CD8-positive, alpha-beta memory T cell (primary cell): ENCODE measurements around the gene ANO6. TPM values are rescaled to one million over a fixed set of nuclear protein-coding genes. Genes with fewer than 3 reads are reported as not detected.
"Not testable (repeated sequence)": the region's sequence is repeated elsewhere in the genome, so short reads cannot be mapped to it uniquely, and the experiment has no call there.

Experiments used
- CTCF ChIA-PET: fragments of 350-600 bp; sonication (Branson Sonifier 250); formaldehyde crosslinking; loops from one replicate; lab custom pipeline; 2021; ENCODE audit warnings: antibody characterized with exemption; lab: Charles Lee
- POLR2A ChIA-PET: fragments of 350-600 bp; sonication (Branson Sonifier 250); formaldehyde crosslinking; loops from one replicate; lab custom pipeline; 2021; ENCODE audit warnings: antibody characterized with exemption; lab: Charles Lee
- DNase-seq, 5 donors: peaks; one replicate each; pipeline versions ENCODE4 v3.0.0 to v3.0.0-alpha.2; 2020 to 2022; ENCODE audit warnings: mixed read lengths in 1 of 5
- H3K27ac ChIP-seq: one replicate; pipeline ENCODE4 v1.7.0; 2013; ENCODE audit warnings: low read depth, mild to moderate bottlenecking, low read length, moderate library complexity
- H3K27me3 ChIP-seq: 2 replicates; pipeline ENCODE4 v1.7.0; 2013; ENCODE audit warnings: low read length, mild to moderate bottlenecking; ENCODE audit not compliant: insufficient read depth, poor library complexity, severe bottlenecking
- H3K36me3 ChIP-seq: 2 replicates; pipeline ENCODE4 v1.7.0; 2013; ENCODE audit warnings: mild to moderate bottlenecking, low read length, moderate library complexity; ENCODE audit not compliant: insufficient read depth
- H3K4me1 ChIP-seq: 2 replicates; pipeline ENCODE4 v1.7.0; 2013; ENCODE audit warnings: mild to moderate bottlenecking, low read length, moderate library complexity; ENCODE audit not compliant: insufficient read depth
- H3K4me3 ChIP-seq: 2 replicates; pipeline ENCODE4 v1.7.0; 2013; ENCODE audit warnings: mild to moderate bottlenecking, low read length
- H3K9me3 ChIP-seq: 2 replicates; pipeline ENCODE4 v1.7.0; 2013; ENCODE audit warnings: mild to moderate bottlenecking, low read length
- H3K27ac Mint-ChIP-seq, 8 donors: one replicate each; pipeline ENCODE4 v1.8.0; 2020 to 2021; ENCODE audit warnings: mixed read lengths in 8 of 8, mild to moderate bottlenecking in 6 of 8, inconsistent platforms in 3 of 8, moderate library complexity in 3 of 8
- H3K27me3 Mint-ChIP-seq, 2 donors: one replicate each; pipeline ENCODE4 v1.8.0; 2020 to 2021; ENCODE audit warnings: mixed read lengths in 2 of 2, mild to moderate bottlenecking in 1 of 2, moderate library complexity in 1 of 2
- H3K36me3 Mint-ChIP-seq, 3 donors: one replicate each; pipeline ENCODE4 v1.8.0; 2020 to 2021; ENCODE audit warnings: mixed read lengths in 3 of 3, inconsistent platforms in 1 of 3, mild to moderate bottlenecking in 1 of 3
- H3K4me1 Mint-ChIP-seq, 3 donors: one replicate each; pipeline ENCODE4 v1.8.0; 2020 to 2021; ENCODE audit warnings: mixed read lengths in 3 of 3, inconsistent platforms in 1 of 3, mild to moderate bottlenecking in 1 of 3
- H3K4me3 Mint-ChIP-seq, 7 donors: one replicate each; pipeline ENCODE4 v1.8.0; 2020 to 2021; ENCODE audit warnings: mixed read lengths in 7 of 7, mild to moderate bottlenecking in 6 of 7, moderate library complexity in 4 of 7, inconsistent platforms in 2 of 7
- H3K9me3 Mint-ChIP-seq, 5 donors: one replicate each; pipeline ENCODE4 v1.8.0; 2020 to 2022; ENCODE audit warnings: mixed read lengths in 5 of 5, mild to moderate bottlenecking in 3 of 5, moderate library complexity in 2 of 5, inconsistent platforms in 1 of 5
- polyA plus RNA-seq: library from polyadenylated mRNA; unstranded; fragments of 300-500 nt; fragmentation: Illumina TruSeq; gene quantifications from one replicate; pipeline ENCODE4 v1.2.3, GENCODE V29; 2021
- total RNA-seq, 2 experiments: library from RNA; stranded (reverse); gene quantifications; one replicate each; pipeline ENCODE4 v1.2.3, GENCODE V29; 2021

ANO6 gene, protein sequence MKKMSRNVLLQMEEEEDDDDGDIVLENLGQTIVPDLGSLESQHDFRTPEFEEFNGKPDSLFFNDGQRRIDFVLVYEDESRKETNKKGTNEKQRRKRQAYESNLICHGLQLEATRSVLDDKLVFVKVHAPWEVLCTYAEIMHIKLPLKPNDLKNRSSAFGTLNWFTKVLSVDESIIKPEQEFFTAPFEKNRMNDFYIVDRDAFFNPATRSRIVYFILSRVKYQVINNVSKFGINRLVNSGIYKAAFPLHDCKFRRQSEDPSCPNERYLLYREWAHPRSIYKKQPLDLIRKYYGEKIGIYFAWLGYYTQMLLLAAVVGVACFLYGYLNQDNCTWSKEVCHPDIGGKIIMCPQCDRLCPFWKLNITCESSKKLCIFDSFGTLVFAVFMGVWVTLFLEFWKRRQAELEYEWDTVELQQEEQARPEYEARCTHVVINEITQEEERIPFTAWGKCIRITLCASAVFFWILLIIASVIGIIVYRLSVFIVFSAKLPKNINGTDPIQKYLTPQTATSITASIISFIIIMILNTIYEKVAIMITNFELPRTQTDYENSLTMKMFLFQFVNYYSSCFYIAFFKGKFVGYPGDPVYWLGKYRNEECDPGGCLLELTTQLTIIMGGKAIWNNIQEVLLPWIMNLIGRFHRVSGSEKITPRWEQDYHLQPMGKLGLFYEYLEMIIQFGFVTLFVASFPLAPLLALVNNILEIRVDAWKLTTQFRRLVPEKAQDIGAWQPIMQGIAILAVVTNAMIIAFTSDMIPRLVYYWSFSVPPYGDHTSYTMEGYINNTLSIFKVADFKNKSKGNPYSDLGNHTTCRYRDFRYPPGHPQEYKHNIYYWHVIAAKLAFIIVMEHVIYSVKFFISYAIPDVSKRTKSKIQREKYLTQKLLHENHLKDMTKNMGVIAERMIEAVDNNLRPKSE
- total RNA-seq (10 to 100 TPM; 19.7 to 20.0 TPM), polyA plus RNA-seq (26.1 TPM)

DNA sequence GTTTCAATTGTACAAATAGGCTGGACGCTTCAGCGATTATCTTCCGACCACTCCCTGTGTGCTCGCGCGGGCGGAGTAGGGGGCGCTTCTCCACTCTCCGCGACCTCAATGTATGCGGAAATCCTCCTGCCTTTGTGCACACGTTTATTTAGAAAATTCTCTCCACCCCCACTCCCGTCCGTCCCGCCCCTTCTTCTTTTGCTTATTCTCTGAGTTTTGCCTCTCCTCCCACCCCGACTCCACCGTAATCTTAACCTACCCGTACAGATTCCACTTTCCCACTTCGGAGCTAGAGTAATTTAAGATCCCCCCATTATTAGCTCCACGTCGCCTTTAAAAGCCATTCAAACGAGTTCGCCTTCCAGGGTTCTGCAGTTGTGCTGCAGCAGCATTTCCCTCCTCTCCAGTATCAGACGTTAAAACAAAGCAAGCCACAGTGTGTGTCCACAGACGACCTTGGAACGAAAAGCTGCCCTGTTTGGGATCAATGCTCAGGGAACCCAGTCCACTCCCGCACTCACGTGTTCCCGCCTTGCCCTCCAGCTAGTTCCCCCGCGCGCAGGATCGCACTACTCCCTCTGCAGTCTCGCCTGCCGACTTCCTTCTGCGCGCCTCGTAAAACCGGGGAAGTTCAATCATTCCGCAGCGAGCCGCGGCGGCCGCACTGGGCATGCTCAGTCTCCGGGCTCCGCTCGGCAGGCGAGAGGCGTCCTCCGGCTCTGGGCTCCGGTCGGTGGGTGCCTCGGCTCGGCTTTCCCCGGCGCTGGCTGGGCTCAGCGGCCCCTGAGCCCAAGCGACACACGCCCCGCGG, at the start of gene ANO6:
TSS of gene ANO6 (plus strand) at position 677 of the 811 bp plus-strand sequence. CDS start 227 bp downstream, outside the sequence.
- peak within 1 kb of the TSS; percentile 85 for H3K27ac ChIP-seq
- peak within 1 kb of the TSS; percentile 55 to 99 (median 96) for H3K27ac Mint-ChIP-seq
- peaks cover 48 to 60% (median 59%) of the 10 kb centered on the region in 3 donors for H3K4me1 Mint-ChIP-seq
- H3K36me3 ChIP-seq: no peaks in the 10 kb centered on the region
- H3K4me3 ChIP-seq: peak within 1 kb of the TSS; percentile 94
- H3K27me3 ChIP-seq: no peaks in the 10 kb centered on the region
- ChIA-PET POLR2A (no interaction called here), CTCF (interaction anchor here (0.9 to 1.6 kb wide), 4 partner anchors 9 to 173 kb away, joined by 3 to 4 read pairs (median 3); no protein-coding TSS in a partner anchor)
- H3K4me1 ChIP-seq: peaks cover 22% of the 10 kb centered on the region
- DNase-seq: peak; percentile 60 to 80 (median 71)
- no peaks in the 10 kb centered on the region for H3K9me3 Mint-ChIP-seq
- peaks cover 0 to 1% of the 10 kb centered on the region in 2 donors for H3K27me3 Mint-ChIP-seq
- H3K4me3 Mint-ChIP-seq: peak within 1 kb of the TSS; percentile 89 to 99 (median 95)
- H3K36me3 Mint-ChIP-seq: peaks cover 0 to 10% (median 0%) of the 10 kb centered on the region in 3 donors
- no peaks in the 10 kb centered on the region for H3K9me3 ChIP-seq

DNA sequence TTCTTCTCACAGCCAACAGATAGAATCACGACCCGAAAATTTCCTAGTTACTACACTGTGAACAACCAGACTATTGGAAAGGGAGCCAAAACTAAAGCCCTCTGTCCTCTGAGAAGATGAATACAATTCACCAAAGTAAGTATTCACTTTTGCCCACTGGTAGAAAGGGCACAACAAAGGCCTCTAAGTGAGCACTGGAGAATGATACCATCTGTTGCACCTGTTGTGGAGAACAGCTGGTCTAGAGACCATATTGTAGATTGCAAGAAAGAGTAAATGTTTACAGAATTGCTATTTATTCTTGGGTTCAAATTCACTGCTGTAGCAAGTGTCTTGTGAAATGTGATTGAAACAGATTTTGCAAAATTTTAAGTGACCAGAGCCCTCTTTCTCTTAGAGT, 46.9 kb upstream of the ANO6 start:
- POLR2A ChIA-PET: no interaction called here
- Histone ChIP-seq H3K27me3 (peaks cover 3% of the 10 kb centered on the region), H3K4me3 (no peak overlapping the region), H3K4me1 (no peaks in the 10 kb centered on the region), H3K27ac (no peak overlapping the region), H3K36me3 (no peaks in the 10 kb centered on the region), H3K9me3 (no peaks in the 10 kb centered on the region)
- DNase-seq: no peak
- peaks cover 0 to 5% (median 0%) of the 10 kb centered on the region in 5 donors for H3K9me3 Mint-ChIP-seq
- H3K27ac Mint-ChIP-seq: no peak overlapping the region
- CTCF ChIA-PET: no interaction called here
- peaks cover 3 to 10% of the 10 kb centered on the region in 2 donors for H3K27me3 Mint-ChIP-seq
- no peaks in the 10 kb centered on the region for H3K4me1 Mint-ChIP-seq
- peaks cover 0 to 3% (median 1%) of the 10 kb centered on the region in 3 donors for H3K36me3 Mint-ChIP-seq
- no peak overlapping the region for H3K4me3 Mint-ChIP-seq

DNA sequence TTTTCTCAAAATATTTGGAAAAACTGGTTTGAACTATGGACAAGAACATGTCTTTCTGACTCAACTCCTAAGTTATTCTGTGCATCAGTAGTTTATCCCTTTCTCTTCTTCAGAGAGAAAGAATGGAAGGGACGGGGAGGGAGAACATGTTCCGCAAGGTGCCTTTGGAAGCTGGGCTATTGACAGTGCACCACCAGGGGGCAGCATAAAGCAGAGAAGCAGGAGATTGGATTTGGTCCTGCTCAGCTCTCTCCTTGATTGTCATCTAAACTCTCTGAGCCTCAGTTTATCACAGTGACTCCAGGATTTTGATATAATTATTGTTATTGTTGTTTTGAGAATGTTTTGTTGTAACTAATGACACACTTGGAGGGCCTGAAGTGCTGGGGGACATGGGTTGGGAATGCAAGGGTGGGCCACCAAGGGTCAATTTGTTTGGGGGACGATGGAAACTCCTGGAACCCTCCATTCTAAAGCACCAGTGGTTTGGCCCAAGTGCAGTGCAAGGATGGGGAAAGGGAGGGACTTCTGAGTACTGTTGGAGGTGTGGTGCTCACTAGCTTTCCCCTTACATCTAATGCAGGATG, 45.3 kb upstream of the ANO6 start:
- no peaks in the 10 kb centered on the region for H3K4me1 ChIP-seq
- H3K27ac Mint-ChIP-seq: no peak overlapping the region
- peak; percentile 44 to 79 (median 59) for DNase-seq
- H3K4me3 ChIP-seq: no peak overlapping the region
- H3K9me3 Mint-ChIP-seq: peaks cover 0 to 2% (median 0%) of the 10 kb centered on the region in 5 donors
- H3K4me1 Mint-ChIP-seq: no peaks in the 10 kb centered on the region
- no peak overlapping the region for H3K27ac ChIP-seq
- no peaks in the 10 kb centered on the region for H3K27me3 ChIP-seq
- H3K36me3 Mint-ChIP-seq: peaks cover 0 to 14% (median 13%) of the 10 kb centered on the region in 3 donors
- H3K9me3 ChIP-seq: no peaks in the 10 kb centered on the region
- CTCF ChIA-PET: interaction anchor here (0.7 to 1.4 kb wide), 7 partner anchors 9 to 265 kb away, joined by 3 to 5 read pairs (median 3); partner anchors contain the start of gene ANO6
- H3K36me3 ChIP-seq: no peaks in the 10 kb centered on the region
- no peak overlapping the region for H3K4me3 Mint-ChIP-seq
- peaks cover 3 to 8% of the 10 kb centered on the region in 2 donors for H3K27me3 Mint-ChIP-seq
- POLR2A ChIA-PET: no interaction called here

DNA sequence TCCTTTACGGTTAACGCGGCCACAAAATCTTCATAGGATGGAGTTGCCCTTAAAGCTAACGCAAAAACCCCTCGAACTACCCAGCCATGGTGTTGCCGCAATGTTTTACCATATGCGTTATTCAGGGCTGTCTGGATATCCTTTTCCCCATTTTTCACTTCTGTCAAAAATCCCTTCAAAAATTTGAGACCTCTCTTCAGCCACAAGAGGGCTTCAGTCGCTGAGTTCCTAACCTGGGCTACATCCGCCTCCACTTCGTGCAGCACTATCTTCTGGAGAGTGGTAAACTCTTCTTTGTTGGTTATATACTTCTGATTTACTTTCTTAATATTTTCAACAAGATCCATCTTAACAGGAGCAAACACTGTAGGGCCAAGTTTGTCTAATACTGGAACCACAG, 42.6 kb upstream of the ANO6 start:
- POLR2A ChIA-PET, CTCF ChIA-PET, H3K4me3 ChIP-seq, H3K27ac ChIP-seq, H3K4me3 Mint-ChIP-seq, H3K27ac Mint-ChIP-seq, H3K4me1 Mint-ChIP-seq, H3K36me3 ChIP-seq, H3K27me3 Mint-ChIP-seq, DNase-seq, H3K4me1 ChIP-seq, H3K27me3 ChIP-seq: not testable (repeated sequence)
- peaks cover 10 to 23% (median 18%) of the 10 kb centered on the region in 5 donors for H3K9me3 Mint-ChIP-seq
- H3K36me3 Mint-ChIP-seq: peaks cover 12 to 40% (median 33%) of the 10 kb centered on the region in 3 donors
- peaks cover 11% of the 10 kb centered on the region for H3K9me3 ChIP-seq

DNA sequence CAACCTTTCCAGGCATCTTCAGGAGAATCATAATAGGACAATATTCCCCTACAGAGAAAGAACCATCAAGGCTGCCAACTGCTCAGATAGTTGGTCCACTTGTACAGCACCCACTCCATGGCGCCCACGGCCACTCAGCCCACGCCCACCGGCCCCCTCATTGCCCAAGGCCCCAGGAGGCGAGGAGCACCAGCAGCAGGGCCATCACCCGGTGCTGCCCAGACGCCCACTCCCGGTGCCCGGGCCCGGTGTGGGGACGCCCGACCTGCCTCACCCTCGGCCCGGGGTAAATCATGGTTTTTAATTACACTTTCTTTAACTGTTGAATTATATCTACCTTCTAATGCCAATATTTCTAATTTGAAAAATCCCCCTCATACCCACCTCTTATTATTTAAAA, 41.3 kb upstream of the ANO6 start:
- Histone ChIP-seq H3K4me3 (no peak overlapping the region), H3K9me3 (peaks cover 13% of the 10 kb centered on the region), H3K27ac (no peak overlapping the region), H3K27me3 (no peaks in the 10 kb centered on the region), H3K36me3 (no peaks in the 10 kb centered on the region), H3K4me1 (no peaks in the 10 kb centered on the region)
- POLR2A ChIA-PET: no interaction called here
- H3K36me3 Mint-ChIP-seq: peaks cover 15 to 50% (median 37%) of the 10 kb centered on the region in 3 donors
- DNase-seq: no peak
- no peak overlapping the region for H3K27ac Mint-ChIP-seq
- H3K4me3 Mint-ChIP-seq: no peak overlapping the region
- CTCF ChIA-PET: no interaction called here
- peaks cover 0 to 3% of the 10 kb centered on the region in 2 donors for H3K27me3 Mint-ChIP-seq
- no peaks in the 10 kb centered on the region for H3K4me1 Mint-ChIP-seq
- H3K9me3 Mint-ChIP-seq: peaks cover 18 to 34% (median 28%) of the 10 kb centered on the region in 5 donors

DNA sequence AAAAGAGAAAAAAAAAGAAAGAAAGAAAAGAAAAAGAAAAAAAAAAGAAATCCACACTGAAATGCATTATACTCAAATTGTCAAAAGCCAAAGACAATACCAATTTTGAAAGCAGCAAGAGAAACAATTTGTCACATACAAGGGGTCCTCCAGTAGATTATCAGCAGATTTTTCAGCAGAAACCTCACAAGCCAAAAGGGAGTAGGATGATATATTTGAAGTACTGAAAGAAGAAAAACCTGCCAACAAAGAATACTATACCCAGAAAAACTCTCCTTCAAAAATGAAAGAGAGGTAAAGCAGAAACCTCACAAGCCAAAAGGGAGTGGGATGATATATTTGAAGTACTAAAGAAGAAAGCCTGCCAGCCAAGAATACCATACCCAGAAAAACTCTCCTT, 37.1 kb upstream of the ANO6 start:
- no peak for DNase-seq
- POLR2A ChIA-PET: no interaction called here
- peaks cover 22 to 38% (median 32%) of the 10 kb centered on the region in 5 donors for H3K9me3 Mint-ChIP-seq

DNA sequence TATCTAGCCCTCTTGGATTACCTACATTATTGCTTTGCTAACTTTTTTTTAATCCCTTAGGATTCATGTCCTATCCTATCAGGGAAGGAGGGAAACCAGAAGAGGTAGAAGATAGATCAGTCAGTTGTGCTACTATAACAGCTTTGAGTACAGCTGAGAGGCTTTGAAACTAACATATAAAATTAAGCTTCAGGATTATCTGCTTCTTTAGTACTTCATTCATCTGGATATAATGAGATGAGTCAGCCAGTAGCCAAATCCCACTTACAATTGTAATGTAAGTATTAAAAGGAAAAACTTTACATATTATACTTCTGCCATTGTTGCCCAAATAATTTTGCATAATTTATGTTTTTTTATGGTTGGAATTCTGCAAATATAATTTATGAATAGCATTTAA, 33.4 kb upstream of the ANO6 start:
- no peak overlapping the region for H3K27ac ChIP-seq
- no peaks in the 10 kb centered on the region for H3K27me3 ChIP-seq
- CTCF ChIA-PET: no interaction called here
- H3K4me3 ChIP-seq: no peak overlapping the region
- Mint-ChIP-seq H3K36me3 (peaks cover 7 to 27% (median 27%) of the 10 kb centered on the region in 3 donors), H3K4me1 (no peaks in the 10 kb centered on the region), H3K27ac (no peak overlapping the region), H3K27me3 (peaks cover 0 to 1% of the 10 kb centered on the region in 2 donors), H3K9me3 (peaks cover 18 to 28% (median 20%) of the 10 kb centered on the region in 5 donors), H3K4me3 (no peak overlapping the region)
- POLR2A ChIA-PET: no interaction called here
- H3K9me3 ChIP-seq: peaks cover 9% of the 10 kb centered on the region
- H3K4me1 ChIP-seq: no peaks in the 10 kb centered on the region
- H3K36me3 ChIP-seq: no peaks in the 10 kb centered on the region
- DNase-seq: no peak

More for the DNA sequence above, 37.1 kb upstream of the ANO6 start:
- no peak overlapping the region for H3K27ac ChIP-seq
- H3K27ac Mint-ChIP-seq: no peak overlapping the region
- H3K27me3 ChIP-seq: no peaks in the 10 kb centered on the region
- no peaks in the 10 kb centered on the region for H3K27me3 Mint-ChIP-seq
- CTCF ChIA-PET: interaction anchor here (0.9 kb wide), 1 partner anchor 8 kb away, joined by 4 read pairs; no protein-coding TSS in a partner anchor
- no peaks in the 10 kb centered on the region for H3K4me1 ChIP-seq
- no peaks in the 10 kb centered on the region for H3K4me1 Mint-ChIP-seq
- H3K9me3 ChIP-seq: peaks cover 13% of the 10 kb centered on the region
- no peak overlapping the region for H3K4me3 Mint-ChIP-seq
- H3K36me3 Mint-ChIP-seq: peaks cover 15 to 54% (median 47%) of the 10 kb centered on the region in 3 donors
- H3K36me3 ChIP-seq: no peaks in the 10 kb centered on the region
- H3K4me3 ChIP-seq: no peak overlapping the region
